ENCODE measurements around the gene FREM2.

FREM2 gene

GRCh38 chr13:38767506-38768265 lies 80.8 kb downstream of the FREM2 start:
- no peak for TF ChIP-seq CTCF (IDR thresholded peaks at IDR 0.05; ENCODE audit: insufficient read depth, low read depth, low read length, missing control alignments)
- peak; percentile 62 for DNase-seq (ENCODE audit: low read depth)
- no peak overlapping the region for H3K4me3 ChIP-seq (ENCODE audit: low read length)

- no peak for DNase-seq (ENCODE audit: low read depth)
- no peak for TF ChIP-seq CTCF (IDR thresholded peaks at IDR 0.05; ENCODE audit: insufficient read depth, low read depth, low read length, missing control alignments)
- no peak overlapping the region for H3K4me3 ChIP-seq (ENCODE audit: low read length)
Observed at GRCh38 chr13:38769526-38769925, 82.6 kb downstream of the FREM2 start.

GRCh38 chr13:38775085-38775484 lies 88.2 kb downstream of the FREM2 start:
- no peak for DNase-seq (ENCODE audit: low read depth)
- no peak for TF ChIP-seq CTCF (IDR thresholded peaks at IDR 0.05; ENCODE audit: insufficient read depth, low read depth, low read length, missing control alignments)
- H3K4me3 ChIP-seq (ENCODE audit: low read length), result no peak overlapping the region

- no peak for TF ChIP-seq CTCF (IDR thresholded peaks at IDR 0.05; ENCODE audit: insufficient read depth, low read depth, low read length, missing control alignments)
- no peak overlapping the region for H3K4me3 ChIP-seq (ENCODE audit: low read length)
- peak; percentile 8 for DNase-seq (ENCODE audit: low read depth)
Observed at GRCh38 chr13:38777347-38778119, 90.7 kb downstream of the FREM2 start.

GRCh38 chr13:38781539-38781938 lies 94.7 kb downstream of the FREM2 start:
- DNase-seq (ENCODE audit: low read depth), result no peak
- no peak for TF ChIP-seq CTCF (IDR thresholded peaks at IDR 0.05; ENCODE audit: insufficient read depth, low read depth, low read length, missing control alignments)
- no peak overlapping the region for H3K4me3 ChIP-seq (ENCODE audit: low read length)

GRCh38 chr13:38784036-38784880 lies 97.4 kb downstream of the FREM2 start:
- no peak for TF ChIP-seq CTCF (IDR thresholded peaks at IDR 0.05; ENCODE audit: insufficient read depth, low read depth, low read length, missing control alignments)
- DNase-seq (ENCODE audit: low read depth), result no peak
- H3K4me3 ChIP-seq (ENCODE audit: low read length), result no peak overlapping the region

All from epithelial cell of esophagus (primary cell).